ENCODE data around the gene CEBPE.

- TF ChIP-seq CTCF (conservative IDR thresholded peaks at IDR 0.05; ENCODE audit: low read length) (no peak), EZH2phosphoT487 (IDR thresholded peaks at IDR 0.05; ENCODE audit: borderline replicate concordance, low read depth, low read length) (no peak)
Observed at GRCh38 chr14:23105348-23105824, 13.7 kb downstream of the CEBPE start.
